Activated T-cell treated with anti-CD3 and anti-CD28 coated beads, Interleukin-2, amount 50 U/mL, for 1 hour (primary cell): ENCODE measurements around the gene STXBP1.
"Not testable (repeated sequence)": the region's sequence is repeated elsewhere in the genome, so short reads cannot be mapped to it uniquely, and the experiment has no call there.

Source experiments
- DNase-seq: peaks from one replicate; pipeline ENCODE4 v3.0.0-alpha.2; 2020

STXBP1 gene

GRCh38 chr9:127621339-127621970 lies 9.4 kb downstream of the STXBP1 start:
- DNase-seq: not testable (repeated sequence)

- DNase-seq: no peak
Observed at GRCh38 chr9:127626752-127627493, 14.8 kb downstream of the STXBP1 start.

- DNase-seq: no peak
Observed at GRCh38 chr9:127627494-127627855, 15.4 kb downstream of the STXBP1 start.

GRCh38 chr9:127628758-127629467 lies 16.8 kb downstream of the STXBP1 start:
- no peak for DNase-seq

GRCh38 chr9:127629468-127630081 lies 17.5 kb downstream of the STXBP1 start:
- DNase-seq: no peak

GRCh38 chr9:127633216-127633862 lies 21.3 kb downstream of the STXBP1 start:
- DNase-seq: no peak

- DNase-seq: no peak
Observed at GRCh38 chr9:127634021-127634420, 21.9 kb downstream of the STXBP1 start.

- no peak for DNase-seq
Observed at GRCh38 chr9:127634698-127635097, 22.6 kb downstream of the STXBP1 start.

- no peak for DNase-seq
Observed at GRCh38 chr9:127635201-127635735, 23.2 kb downstream of the STXBP1 start.

GRCh38 chr9:127637322-127637847 lies 25.3 kb downstream of the STXBP1 start:
- DNase-seq: no peak

- DNase-seq: no peak
Observed at GRCh38 chr9:127640908-127641545, 28.9 kb downstream of the STXBP1 start.

- DNase-seq: no peak
Observed at GRCh38 chr9:127642082-127642740, 30.1 kb downstream of the STXBP1 start.

GRCh38 chr9:127644146-127644827 lies 32.2 kb downstream of the STXBP1 start:
- DNase-seq: no peak

GRCh38 chr9:127644943-127645342 lies 32.9 kb downstream of the STXBP1 start:
- no peak for DNase-seq

GRCh38 chr9:127647451-127647850 lies 35.4 kb downstream of the STXBP1 start:
- DNase-seq: no peak

GRCh38 chr9:127650518-127650917 lies 38.4 kb downstream of the STXBP1 start:
- DNase-seq: no peak

GRCh38 chr9:127651697-127652610 lies 39.9 kb downstream of the STXBP1 start:
- no peak for DNase-seq

- DNase-seq: no peak
Observed at GRCh38 chr9:127652733-127653132, 40.7 kb downstream of the STXBP1 start.

GRCh38 chr9:127654619-127655018 lies 42.5 kb downstream of the STXBP1 start:
- no peak for DNase-seq

GRCh38 chr9:127658428-127658827 lies 46.4 kb downstream of the STXBP1 start:
- no peak for DNase-seq
